Measurements from ENCODE around the gene ADSS1.
A peak's percentile ranks its signal among the peaks of the same experiment; 100 is the strongest.

ADSS1 gene

DNA sequence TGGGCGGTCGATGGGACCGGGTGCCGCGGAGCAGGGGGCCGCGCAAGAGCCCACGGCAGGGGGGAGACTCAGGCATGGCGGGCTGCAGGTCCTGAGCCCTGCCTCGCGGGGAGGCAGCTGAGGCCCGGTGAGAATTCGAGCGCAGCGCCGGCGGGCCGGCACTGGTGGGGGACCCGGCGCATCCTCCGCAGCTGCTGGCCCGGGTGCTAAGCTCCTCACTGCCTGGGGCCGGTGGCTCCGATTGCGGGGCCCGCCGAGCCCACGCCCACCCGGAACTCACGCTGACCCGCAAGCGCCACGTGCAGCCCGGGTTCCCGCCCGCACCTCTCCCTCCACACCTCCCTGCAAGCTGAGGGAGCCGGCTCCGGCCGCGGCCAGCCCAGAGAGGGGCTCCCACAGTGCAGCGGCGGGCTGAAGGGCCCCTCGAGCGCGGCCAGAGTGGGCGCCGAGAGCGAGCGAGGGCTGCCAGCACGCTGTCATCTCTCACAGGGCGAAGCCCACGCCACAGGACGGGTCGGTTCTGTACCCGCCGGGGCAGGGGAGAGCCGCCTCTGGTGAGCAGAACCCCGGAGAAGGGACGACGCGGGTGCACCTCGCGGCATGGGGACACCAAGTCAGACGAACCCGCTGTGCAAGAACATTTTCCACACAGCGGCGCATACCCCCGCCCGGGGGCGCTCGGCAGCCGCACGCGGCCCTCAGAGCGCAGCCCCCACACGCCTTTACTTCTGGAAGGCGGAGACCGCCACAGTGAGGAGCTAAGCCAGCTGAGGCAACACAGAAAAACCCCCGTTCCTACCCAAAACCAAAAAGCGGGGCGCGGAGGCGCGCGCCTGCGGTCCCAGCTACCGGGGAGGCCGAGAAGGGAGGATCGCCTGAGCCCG, 27.8 kb downstream of the ADSS1 start:
- DNase-seq: peak in 1 of 2 experiments; percentile 35

DNA sequence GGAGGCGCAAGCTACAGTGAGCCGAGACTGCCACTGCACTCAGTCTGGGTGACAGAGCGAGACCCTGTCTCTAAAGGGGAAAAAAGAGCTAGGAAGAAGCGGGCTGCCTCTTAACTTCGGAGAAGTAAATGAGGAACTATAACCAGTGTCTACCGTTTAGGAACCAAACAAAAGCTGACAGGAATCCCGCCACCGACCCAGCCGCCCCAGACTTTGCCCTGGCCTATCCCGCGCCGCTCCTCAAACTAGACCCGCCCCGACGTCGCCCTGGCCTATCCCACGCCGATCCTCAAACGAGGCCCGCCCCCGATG, 28.4 kb downstream of the ADSS1 start:
- DNase-seq: no peak

DNA sequence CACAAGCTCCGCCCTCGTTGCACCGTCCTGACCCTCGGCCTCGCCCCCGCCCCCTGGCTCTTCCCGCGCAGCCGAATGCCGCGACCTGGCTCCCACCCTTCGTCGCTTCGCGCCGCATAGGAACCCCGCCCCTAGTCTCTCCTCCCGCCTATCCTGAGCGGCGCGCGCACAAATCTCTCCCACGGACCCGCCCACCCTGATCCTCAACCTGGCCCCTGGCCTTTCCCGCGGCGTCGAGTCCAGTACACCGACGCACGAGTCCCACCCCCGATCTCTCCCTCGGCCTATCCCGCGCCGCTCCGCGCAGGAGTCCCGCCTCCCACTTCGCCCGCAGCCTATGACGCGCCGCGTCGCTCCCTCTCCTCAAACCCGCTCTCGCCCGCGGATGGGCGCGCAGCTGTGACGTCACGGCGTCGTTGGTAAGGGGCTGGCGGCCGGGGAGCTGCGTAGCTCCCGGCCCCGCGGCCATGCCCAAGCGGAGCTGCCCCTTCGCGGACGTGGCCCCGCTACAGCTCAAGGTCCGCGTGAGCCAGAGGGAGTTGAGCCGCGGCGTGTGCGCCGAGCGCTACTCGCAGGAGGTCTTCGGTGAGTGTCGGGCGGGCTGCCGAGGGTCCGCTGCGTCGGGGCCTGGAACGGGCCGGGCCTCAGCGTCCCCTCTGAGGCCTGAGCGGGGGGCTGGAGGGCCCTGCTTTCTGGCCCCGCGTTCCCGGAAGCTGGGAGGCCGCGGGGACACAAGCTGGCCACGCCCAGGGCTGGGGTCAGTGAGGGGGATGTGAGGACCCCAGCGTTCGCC, 28.9 kb downstream of the ADSS1 start, which contains the start of gene SIVA1:
SIVA1 (plus strand) TSS at position 413 of the 793 bp plus-strand sequence; CDS start at position 468, 55 bp downstream.
- DNase-seq: peak; percentile 99 to 100

DNA sequence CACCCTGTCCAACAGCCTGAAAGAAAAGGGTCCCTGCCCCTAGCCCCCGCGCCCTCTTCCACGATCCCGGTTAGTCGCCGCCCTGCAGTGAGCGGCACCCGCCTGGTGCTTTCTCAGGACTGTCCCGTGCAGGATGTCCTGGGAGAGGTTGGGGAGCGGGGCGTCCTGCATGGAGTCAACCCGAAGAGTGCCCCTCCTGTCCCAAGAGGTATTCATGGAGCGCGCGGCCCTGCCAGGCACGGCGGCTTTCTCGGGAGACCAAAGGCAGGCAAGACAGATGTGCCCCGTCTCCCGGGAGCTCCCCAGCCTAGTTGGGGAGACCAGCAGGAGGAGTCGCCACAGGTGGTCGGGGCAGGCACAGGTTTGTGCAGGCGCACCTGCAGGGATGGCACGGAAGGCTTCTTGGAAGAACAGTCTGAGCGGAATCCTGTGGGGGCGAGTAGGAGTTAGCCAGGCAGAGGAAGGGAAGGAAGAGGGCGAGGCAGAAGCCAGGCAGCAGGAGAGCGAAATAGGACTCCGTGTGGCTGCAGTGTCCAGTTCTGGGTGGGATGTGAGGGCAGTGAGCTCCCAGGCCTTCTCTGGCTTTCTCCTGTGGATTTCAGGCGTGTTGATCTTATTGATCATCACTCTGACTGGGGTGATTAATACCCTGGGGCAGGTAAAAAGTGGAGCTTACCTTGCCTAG, 29.6 kb downstream of the ADSS1 start:
- peak; percentile 41 to 43 for DNase-seq

DNA sequence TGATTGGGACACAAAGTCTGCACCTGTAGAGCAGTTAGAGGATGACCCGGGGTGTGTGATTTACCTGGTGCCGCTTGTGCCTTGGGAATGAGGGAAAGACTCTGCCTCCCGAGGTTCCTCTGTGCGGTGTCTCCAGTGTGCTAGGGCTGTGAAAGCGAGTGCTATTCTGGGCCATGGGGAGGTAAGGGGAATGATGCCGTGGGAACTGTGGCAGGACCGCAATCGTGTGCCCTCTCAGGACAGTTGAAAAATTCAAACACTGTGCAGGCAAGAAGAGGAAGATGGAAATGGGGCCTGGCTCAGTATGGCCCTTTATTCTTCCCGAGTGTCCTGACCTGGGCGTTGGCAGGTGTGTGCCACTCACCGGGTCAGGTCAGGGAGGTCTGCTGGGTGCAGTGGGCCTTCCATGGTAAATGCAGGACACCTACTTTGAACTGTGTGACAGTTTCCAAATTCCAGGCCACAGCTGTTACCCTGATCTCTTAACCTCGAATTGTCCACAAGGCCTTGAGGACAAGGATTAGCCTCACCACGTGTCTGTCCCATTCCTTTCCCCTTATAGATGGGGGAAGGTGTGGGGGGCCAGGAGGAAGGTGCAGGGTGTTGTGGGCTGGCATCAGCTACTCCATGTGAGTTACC, 30.3 kb downstream of the ADSS1 start:
- DNase-seq: no peak

DNA sequence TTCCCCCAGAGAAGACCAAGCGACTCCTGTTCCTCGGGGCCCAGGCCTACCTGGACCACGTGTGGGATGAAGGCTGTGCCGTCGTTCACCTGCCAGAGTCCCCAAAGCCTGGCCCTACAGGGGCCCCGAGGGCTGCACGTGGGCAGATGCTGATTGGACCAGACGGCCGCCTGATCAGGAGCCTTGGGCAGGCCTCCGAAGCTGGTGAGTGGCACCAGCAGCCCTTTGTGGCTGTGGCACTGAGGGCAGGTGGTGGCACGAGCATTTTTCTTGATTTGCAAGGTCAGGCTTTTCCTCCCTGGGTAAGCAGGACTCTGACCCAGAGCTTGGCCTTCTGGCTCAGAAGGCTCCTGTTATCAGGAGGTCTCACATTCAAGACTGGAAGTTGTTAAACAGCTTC, 31.6 kb downstream of the ADSS1 start:
- no peak for DNase-seq

DNA sequence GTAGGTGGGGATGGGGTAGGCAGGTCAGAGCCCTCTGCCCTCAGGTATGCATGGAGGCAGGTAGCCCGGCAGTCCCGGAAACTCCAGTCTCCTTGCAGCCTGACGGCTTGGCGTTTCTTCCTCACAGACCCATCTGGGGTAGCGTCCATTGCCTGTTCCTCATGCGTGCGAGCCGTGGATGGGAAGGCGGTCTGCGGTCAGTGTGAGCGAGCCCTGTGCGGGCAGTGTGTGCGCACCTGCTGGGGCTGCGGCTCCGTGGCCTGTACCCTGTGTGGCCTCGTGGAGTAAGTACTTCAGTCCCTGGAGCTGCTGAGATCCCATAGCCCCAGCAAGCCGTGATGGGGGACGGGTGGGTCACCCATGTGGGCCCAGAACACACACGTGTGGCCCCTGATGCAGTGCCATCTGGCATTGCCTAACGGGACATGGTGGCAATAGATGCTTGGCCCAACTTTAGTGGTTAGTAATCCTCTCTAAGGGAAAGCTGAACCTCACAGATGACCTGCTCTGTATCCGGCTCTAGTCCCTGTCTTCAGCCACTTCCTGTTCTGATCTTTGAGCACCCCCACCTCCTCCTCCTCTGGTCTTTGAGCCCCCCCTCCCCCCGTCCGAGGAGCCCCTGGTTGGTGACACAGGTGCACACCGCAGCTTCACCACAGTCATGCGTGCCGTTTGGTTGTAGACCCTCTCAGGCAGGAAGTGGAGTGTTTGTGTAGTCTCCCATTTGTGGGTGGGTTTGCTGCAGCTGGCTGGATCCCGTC, 32.6 kb downstream of the ADSS1 start:
- no peak for DNase-seq

DNA sequence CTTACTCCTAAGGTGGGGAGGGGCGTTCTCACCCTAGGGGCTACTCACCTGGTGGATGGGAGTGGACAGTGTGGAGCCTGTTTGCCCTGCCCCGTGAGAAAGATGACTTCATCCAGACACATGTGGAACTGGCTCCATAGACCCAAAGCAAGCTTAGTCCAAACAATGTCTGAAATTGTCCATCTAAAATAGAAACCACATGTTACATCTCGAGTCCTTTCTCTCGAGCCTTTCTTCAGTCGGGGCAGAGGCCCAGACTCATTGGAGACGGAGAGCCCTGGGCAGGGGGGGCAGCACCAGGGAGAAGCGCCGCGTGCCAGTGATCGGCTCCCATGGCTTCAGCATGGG, 33.2 kb downstream of the ADSS1 start:
- DNase-seq: no peak

DNA sequence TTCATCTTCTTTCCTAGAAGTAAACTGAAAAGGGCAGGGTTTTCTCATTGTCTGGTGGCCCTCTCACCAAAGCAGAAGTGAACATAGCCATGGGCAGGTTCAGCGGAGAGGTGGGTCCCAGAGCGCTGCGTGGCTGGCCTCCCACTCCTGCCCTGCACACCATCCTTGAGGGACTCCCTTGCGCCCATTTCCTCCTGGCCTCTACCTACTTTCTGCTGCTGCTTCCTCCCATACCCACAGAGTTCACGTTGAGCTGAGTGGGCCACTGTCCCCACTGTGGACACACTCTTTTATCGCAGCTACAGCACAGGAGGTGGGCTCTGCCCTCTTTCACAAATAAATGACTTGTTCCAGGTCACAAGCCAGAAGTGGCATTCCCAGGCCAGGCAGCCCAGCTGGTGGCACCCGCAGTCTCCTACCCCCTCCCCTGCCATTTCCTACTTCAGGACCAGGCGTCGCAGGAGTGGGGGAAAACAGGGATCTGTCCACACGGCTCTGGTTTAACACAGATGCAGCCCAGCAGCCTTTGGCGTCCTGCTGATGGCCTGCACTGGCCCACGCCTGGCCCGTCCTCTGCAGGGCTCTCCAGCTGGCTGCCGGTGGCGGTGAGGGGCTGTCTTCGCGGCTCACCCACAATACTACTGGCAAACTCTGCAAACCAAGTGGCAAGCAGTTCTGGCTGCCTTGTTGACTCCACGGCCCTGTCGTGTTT, 33.8 kb downstream of the ADSS1 start:
- DNase-seq: no peak

DNA sequence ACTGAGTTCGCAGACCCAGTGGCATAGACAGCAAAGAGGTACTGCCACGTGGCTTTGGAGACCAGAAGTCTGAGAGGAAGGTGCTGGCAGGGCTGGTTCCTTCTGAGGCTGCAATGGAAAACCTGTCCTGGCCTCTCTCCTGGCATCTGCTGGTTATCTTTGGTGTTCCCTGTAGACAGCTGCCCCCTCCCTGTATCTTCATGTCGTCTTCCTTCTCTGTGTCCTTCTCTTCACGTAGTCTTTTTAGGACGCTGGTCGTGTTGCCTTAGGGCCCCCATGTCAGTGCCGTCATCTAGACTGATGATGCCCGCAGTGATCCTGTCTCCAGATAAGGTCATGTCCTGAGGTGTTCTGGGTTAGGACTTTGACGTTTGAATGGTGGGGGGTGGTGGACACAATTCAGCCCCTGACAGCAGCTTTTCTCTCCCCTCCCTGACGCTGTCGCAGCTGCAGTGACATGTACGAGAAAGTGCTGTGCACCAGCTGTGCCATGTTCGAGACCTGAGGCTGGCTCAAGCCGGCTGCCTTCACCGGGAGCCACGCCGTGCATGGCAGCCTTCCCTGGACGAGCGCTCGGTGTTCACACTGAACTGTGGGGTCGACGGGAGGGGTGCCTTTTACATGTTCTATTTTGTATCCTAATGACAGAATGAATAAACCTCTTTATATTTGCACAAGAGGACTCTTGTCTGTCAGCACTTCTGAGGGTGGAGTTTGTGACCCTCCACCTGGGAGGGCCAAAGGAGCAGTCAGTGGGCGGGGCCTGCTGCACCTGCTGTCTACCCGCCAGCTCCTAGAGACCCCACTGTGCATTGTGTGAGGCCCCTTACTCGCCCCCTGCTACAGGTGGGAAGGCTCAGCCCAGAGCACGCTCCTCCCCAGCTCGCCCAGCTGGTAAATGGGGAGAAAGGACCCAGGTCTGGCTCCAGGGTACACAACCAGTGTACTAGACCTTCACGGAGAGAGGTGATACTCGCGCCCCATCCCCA, 35.2 kb downstream of the ADSS1 start:
- no peak for DNase-seq

DNA sequence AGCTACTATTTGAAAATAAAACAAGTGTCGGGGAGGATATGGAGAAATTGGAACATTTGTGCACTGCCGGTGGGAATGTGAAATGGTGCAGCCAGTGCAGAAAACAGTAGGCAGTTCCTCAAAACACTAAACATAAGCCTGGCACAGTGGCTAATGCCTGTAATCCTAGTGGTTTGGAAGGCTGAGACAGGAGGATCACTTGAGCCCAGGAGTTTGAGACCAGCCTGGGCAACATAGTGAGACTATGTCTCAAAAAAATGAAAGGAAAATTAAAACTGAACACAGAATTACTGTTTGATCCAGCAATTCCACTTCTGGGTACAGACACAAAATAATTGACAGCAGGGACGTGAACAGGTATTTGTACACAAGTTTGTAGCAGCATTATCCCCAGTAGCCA, 41.5 kb downstream of the ADSS1 start:
- no peak for DNase-seq

DNA sequence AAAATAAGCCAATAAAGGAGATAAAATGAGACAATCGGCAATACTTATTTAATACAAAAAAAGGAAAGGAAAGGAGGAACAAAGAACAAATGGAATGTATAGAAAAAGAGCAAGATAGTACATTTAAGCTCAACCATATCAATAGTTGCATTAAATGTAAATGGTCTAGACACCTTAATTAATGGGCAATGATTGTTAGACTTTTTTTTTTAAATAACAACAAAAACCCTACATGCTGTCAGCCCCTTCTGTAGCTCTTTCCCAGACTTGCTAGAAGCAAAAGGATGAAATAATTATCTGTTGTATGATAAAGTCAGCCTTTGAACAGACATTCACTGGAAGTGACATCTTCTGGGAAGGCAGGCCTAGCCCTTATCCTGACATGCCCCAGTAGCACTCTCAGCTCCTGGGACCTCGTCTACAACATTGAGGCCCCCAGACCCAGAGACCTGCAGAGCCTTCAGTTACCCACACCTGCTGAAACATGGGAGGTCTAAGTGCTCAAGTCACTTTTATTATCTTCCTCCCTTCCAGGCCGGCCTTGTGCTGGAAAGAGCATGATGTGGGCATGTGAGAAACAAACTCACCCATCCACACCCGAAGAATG, 42.3 kb downstream of the ADSS1 start:
- DNase-seq: no peak

DNA sequence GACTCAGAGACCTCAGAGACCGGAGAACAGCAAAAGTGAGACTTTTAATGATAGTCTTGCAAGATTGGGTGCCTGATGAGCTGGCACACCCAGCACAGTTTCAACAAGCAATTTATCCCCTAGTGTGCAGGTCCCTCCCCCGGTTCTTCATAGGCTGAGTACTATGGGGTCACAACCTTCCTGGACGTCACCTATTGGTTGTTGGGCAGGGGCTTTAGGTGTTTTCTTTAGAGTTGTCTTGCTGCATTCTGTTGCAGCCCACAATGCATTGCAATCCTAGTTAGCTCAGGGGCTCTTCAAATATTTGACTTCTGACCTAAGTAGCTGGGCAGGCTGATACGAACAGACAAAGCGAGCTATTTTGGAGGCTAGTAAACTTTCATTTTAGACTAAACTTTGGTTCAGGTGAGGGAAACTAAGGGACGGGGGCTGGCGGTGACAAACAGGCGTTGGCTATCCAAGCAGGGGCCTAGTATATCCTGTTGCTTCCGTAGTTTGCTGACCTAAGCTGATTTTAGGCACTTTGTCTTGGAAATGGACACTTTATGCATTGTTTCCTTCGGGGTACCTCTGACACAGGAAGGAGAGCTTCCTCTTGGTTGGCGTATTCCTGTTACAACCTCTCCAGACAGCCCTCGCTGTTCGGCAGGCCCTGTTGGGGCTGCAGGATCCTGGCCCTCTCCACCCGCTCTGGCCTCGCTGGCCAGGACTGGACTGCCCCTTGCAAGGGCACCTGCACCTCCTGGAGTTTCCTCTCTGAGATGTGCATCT, 43.0 kb downstream of the ADSS1 start:
- no peak for DNase-seq

DNA sequence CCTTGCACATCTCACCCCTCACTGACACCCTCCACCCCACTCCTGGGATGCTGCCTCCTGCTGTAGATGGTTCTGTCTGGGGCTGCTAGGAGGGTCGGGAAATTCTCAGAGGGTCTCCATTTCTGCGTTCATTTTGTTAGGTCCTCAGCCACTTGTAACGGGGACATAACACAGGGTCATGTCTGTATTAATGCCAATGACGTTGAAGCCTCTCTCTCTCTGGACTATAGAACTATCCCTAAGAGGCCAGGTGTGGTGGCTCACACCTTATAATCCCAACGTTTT, 43.5 kb downstream of the ADSS1 start:
- DNase-seq: no peak

DNA sequence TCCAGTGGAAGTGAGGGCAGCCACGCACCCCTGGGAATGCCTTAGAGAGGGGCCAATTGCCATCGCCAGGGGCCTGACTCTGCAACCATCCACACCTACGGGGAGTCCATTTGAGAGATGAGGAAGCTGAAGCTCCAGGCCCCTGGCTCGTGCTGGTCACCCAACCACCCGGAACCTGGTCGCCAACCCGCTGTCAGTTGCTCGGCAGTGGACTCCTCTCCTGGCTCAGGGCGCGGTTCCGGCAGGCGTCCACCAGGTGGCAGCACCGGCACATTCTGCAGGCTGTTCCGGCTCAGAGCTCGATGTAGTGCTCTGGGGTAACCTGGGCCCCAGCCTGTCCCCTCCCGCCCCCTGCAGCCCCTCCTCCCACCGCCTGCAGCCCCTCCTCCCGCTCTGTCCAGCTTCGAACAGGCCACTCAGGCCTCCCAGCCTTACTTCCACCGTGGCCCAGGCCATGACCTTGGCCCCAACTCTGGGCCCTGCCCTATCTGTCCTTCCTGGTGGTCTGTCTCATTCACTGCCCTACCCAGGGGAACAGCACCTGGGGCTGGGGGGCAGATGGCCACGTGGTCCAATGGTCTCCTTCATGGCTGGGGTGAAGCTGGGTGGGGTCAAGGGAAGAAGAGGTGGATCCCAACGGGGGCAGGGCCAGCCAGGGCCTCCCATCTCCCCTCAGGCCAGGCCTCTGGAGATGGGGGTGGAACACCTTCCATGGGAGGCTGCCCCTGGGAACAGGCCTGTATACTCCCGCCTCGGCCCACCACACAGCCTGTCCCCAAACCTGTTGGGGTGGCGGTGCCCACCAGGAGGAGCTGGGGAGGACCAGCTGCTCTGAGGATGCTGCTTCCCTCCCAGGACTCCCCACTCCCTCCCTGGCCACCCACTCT, 44.7 kb downstream of the ADSS1 start:
- peak; percentile 96 to 97 for DNase-seq

DNA sequence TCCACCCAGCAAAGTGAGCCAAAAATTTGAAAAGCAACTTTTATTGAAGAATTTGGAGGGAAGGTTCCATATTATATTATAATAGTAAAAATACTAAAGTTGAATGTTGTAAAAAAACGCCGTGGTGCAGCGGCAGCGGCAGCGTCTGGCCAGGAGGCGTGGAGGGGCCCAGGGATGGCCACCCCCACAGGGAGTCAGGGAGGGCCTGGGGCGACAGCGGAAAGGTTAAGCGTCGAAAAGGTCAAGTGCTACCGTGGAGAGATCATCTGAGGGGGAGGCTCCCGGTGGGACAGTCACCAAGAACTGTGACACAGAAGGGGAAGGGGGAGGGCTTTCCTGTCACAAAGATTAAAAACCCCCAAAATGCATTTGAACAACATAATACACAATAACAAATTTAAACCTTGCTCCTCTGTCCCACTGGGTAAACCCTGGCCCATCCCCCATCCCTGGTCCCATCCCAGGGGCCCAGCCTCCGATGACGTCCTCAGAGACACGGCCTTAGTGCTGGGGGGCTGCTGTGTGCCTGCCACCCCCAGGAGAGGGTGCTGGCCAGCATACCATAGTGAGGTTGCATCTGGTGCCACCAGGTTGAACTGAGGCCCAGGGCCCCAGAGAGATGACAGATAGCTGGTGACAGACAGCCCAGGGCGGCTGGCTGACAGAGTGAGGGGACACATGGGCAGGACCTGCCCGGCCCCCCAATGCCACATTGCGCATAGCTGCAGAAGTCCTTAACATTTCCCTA, 45.5 kb downstream of the ADSS1 start:
- no peak for DNase-seq

DNA sequence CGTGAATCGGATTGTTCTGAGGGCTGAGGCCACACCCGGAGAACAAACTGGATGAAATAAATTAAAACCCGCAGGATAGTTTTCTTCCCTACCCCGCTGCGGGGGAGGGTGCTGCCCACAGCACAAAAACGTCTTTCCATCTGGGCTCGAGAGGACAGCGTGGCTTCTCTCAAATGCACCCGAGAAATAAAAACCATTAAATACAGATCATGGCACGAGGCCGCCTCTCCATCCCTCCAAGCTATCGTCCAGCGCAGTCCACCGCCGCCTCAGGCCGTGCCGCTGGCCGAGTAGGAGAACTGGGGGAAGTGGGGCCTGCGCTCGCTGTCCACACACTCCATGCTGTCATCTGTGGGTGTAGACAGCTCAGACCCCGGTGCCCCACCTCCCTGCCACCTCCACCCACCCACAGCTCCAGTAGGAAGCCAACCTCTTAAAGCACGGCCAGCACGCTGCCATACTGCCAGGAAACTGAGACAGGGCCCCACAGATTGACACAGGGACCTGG, 46.1 kb downstream of the ADSS1 start:
- no peak for DNase-seq
